Endodermal cell (in vitro differentiated cells): Measurements from ENCODE around the gene HSPA2. TPM values are rescaled to one million over a fixed set of nuclear protein-coding genes. Genes with fewer than 3 reads are reported as not detected.
"Not testable (repeated sequence)": the region's sequence is repeated elsewhere in the genome, so short reads cannot be mapped to it uniquely, and the experiment has no call there.

Experiments used
- DNase-seq: peaks from one replicate; pipeline ENCODE4 v3.0.0-alpha.2; 2017
- H3K27ac ChIP-seq: 2 replicates; pipeline ENCODE4 v1.5.1; 2013; ENCODE audit warnings: mild to moderate bottlenecking, low read depth, low read length, moderate library complexity
- H3K27me3 ChIP-seq: 2 replicates; pipeline ENCODE4 v1.6.1; 2013; ENCODE audit warnings: mild to moderate bottlenecking, low read length, moderate library complexity; ENCODE audit not compliant: insufficient read depth, control insufficient read depth, poor library complexity, severe bottlenecking
- H3K36me3 ChIP-seq: 2 replicates; pipeline ENCODE4 v1.7.0; 2013; ENCODE audit warnings: mild to moderate bottlenecking, low read length, moderate library complexity; ENCODE audit not compliant: control insufficient read depth, insufficient read depth
- H3K4me1 ChIP-seq: one replicate; pipeline ENCODE4 v1.7.0; 2013; ENCODE audit warnings: low read length; ENCODE audit not compliant: control insufficient read depth, insufficient read depth
- H3K4me3 ChIP-seq: 2 replicates; pipeline ENCODE4 v1.5.1; 2013; ENCODE audit warnings: mild to moderate bottlenecking, low read length, moderate library complexity
- H3K9ac ChIP-seq: 2 replicates; pipeline ENCODE4 v1.6.1; 2013; ENCODE audit warnings: mild to moderate bottlenecking, low read length, moderate library complexity; ENCODE audit not compliant: poor library complexity, severe bottlenecking; ENCODE audit errors: extremely low read depth
- H3K9me3 ChIP-seq: 2 replicates; pipeline ENCODE4 v1.6.1; 2013; ENCODE audit warnings: mild to moderate bottlenecking, low read length, moderate library complexity; ENCODE audit not compliant: control insufficient read depth
- H3K27ac Mint-ChIP-seq: 2 replicates; pipeline ENCODE4 v1.8.0; 2020; ENCODE audit warnings: mixed read lengths
- H3K27me3 Mint-ChIP-seq: 2 replicates; pipeline ENCODE4 v1.8.0; 2021; ENCODE audit warnings: mild to moderate bottlenecking, mixed read lengths; ENCODE audit not compliant: insufficient read depth
- H3K36me3 Mint-ChIP-seq: 2 replicates; pipeline ENCODE4 v1.8.0; 2020; ENCODE audit warnings: low read depth, mixed read lengths
- H3K4me1 Mint-ChIP-seq: 2 replicates; pipeline ENCODE4 v1.8.0; 2020; ENCODE audit warnings: mixed read lengths
- H3K4me3 Mint-ChIP-seq: 2 replicates; pipeline ENCODE4 v1.8.0; 2020; ENCODE audit warnings: mild to moderate bottlenecking, moderate library complexity, mixed read lengths
- H3K9me3 Mint-ChIP-seq: 2 replicates; pipeline ENCODE4 v1.8.0; 2020; ENCODE audit warnings: mild to moderate bottlenecking, mixed read lengths
- WGBS, 2 experiments: methylation state at CpG; one replicate each; pipeline versions ENCODE4 v1.1.5 to v1.1.7; 2013; ENCODE audit warnings: missing lambda C conversion rate in 2 of 2, mixed read lengths in 1 of 2; ENCODE audit not compliant: insufficient coverage in 1 of 2, insufficient read length in 1 of 2; 5-methylcytosine and 5-hydroxymethylcytosine counted together
- total RNA-seq, 2 donors: library from RNA; stranded (reverse); fragmentation: NEBNext Ultra II Directional in 1 of 2; extraction: Animal tissue kit (Norgen Biotek cat#: 25700) in 1 of 2; gene quantifications; 2 replicates in 1 of 2; 3 replicates in 1 of 2; pipeline ENCODE4 v1.2.1, GENCODE V29; 2021
- TF ChIP-seq, protein P1 (sequence below): fragments of 200-600 bp; sonication (generic); conservative IDR thresholded peaks from 2 replicates; pipeline ENCODE4 v1.5.0; 2021; ENCODE audit warnings: antibody characterized with exemption, mild to moderate bottlenecking

HSPA2 gene
- total RNA-seq, 2 donors from 2014 or later, result 7.9 to 12.9 TPM

DNA sequence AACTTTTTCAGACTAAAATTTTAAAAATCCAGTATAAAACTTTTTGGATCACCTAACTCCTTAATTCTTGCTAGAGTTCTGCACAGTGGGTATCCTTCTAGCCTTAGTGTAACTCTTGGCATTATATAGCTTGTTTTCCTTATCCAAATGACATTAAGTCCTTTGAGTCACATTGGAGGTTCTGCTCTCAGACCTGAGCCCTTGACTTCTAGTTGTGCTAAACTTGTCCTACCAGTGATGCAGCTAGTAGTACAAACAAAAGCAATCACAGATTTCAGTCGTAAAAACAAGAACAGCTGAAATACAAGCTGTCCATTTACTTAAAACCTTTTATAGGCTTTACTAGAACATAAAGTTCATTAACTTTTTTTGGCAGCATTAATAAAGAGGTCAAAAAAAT lies 25.5 kb upstream of the HSPA2 start:
- peaks cover 15% of the 10 kb centered on the region for H3K4me1 Mint-ChIP-seq
- no peaks in the 10 kb centered on the region for H3K27me3 ChIP-seq
- TF ChIP-seq, protein P1, sequence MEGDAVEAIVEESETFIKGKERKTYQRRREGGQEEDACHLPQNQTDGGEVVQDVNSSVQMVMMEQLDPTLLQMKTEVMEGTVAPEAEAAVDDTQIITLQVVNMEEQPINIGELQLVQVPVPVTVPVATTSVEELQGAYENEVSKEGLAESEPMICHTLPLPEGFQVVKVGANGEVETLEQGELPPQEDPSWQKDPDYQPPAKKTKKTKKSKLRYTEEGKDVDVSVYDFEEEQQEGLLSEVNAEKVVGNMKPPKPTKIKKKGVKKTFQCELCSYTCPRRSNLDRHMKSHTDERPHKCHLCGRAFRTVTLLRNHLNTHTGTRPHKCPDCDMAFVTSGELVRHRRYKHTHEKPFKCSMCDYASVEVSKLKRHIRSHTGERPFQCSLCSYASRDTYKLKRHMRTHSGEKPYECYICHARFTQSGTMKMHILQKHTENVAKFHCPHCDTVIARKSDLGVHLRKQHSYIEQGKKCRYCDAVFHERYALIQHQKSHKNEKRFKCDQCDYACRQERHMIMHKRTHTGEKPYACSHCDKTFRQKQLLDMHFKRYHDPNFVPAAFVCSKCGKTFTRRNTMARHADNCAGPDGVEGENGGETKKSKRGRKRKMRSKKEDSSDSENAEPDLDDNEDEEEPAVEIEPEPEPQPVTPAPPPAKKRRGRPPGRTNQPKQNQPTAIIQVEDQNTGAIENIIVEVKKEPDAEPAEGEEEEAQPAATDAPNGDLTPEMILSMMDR, result no peak
- H3K9me3 ChIP-seq, result no peaks in the 10 kb centered on the region
- no peak overlapping the region for H3K27ac Mint-ChIP-seq
- H3K9ac ChIP-seq, result no peak overlapping the region
- no peaks in the 10 kb centered on the region for H3K27me3 Mint-ChIP-seq
- no peak overlapping the region for H3K4me3 ChIP-seq
- no peaks in the 10 kb centered on the region for H3K4me1 ChIP-seq
- H3K4me3 Mint-ChIP-seq, result no peak overlapping the region
- DNase-seq, result no peak
- no peak overlapping the region for H3K27ac ChIP-seq
- H3K9me3 Mint-ChIP-seq, result no peaks in the 10 kb centered on the region
- H3K36me3 Mint-ChIP-seq, result no peaks in the 10 kb centered on the region
- 94% methylated on average over 1 of the region's 1 CpG; no CpG with 5 or more reads in 1 of the 2 experiments for WGBS, 2 experiments
- H3K36me3 ChIP-seq, result peaks cover 12% of the 10 kb centered on the region

DNA sequence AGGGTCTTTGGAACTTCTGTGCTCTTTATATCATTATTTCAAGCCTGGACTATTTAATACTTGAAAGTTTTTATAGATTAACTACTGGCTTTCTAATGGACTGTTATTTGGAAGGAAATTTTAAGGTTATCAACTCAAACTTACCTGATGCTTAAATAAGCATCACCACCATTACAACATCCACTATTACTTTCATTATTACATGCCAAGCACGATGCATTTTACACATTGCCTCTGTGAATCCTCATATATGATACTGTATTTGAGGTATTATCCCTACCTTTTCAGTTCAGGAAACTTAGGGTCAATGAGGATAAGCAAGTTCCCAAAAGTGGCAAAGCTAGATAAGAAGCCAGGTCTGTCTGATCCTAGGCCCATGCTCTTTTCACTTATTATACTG lies 23.6 kb upstream of the HSPA2 start:
- no peak overlapping the region for H3K9ac ChIP-seq
- H3K4me1 ChIP-seq, result no peaks in the 10 kb centered on the region
- Mint-ChIP-seq H3K4me3 (no peak overlapping the region), H3K27ac (no peak overlapping the region), H3K4me1 (no peaks in the 10 kb centered on the region), H3K9me3 (no peaks in the 10 kb centered on the region), H3K36me3 (peaks cover 4% of the 10 kb centered on the region), H3K27me3 (no peaks in the 10 kb centered on the region)
- H3K27ac ChIP-seq, result no peak overlapping the region
- DNase-seq, result no peak
- no peaks in the 10 kb centered on the region for H3K27me3 ChIP-seq
- H3K4me3 ChIP-seq, result no peak overlapping the region
- WGBS, 2 experiments, result 93% methylated on average over 1 of the region's 1 CpG; no CpG with 5 or more reads in 1 of the 2 experiments
- TF ChIP-seq, protein P1, result no peak
- H3K9me3 ChIP-seq, result no peaks in the 10 kb centered on the region
- peaks cover 19% of the 10 kb centered on the region for H3K36me3 ChIP-seq

DNA sequence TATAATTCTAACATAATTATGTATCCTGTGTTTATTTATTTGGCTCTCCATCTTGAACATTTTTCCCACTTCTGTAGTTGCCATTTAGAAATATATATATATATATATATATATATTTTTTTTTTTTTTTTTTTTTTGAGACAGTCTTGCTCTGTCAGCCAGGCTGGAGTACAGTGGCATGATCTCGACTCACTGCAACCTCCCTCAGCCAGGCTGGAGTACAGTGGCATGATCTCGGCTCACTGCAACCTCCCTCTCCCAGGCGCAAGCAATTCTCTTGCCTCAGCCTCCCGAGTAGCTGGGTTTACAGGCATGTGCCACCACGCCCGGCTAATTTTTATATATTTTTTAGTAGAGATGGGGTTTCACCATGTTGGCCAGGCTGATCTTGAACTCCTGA lies 22.9 kb upstream of the HSPA2 start:
- H3K9me3 Mint-ChIP-seq, H3K9me3 ChIP-seq, H3K27ac Mint-ChIP-seq, H3K4me1 ChIP-seq, H3K4me3 Mint-ChIP-seq, H3K4me3 ChIP-seq, H3K27me3 ChIP-seq, H3K4me1 Mint-ChIP-seq, H3K27me3 Mint-ChIP-seq, H3K36me3 Mint-ChIP-seq, H3K27ac ChIP-seq, DNase-seq, H3K9ac ChIP-seq: not testable (repeated sequence)
- peaks cover 24% of the 10 kb centered on the region for H3K36me3 ChIP-seq
- WGBS, 2 experiments, result 90 to 95% methylated on average over 4 to 6 of the region's 6 CpGs

DNA sequence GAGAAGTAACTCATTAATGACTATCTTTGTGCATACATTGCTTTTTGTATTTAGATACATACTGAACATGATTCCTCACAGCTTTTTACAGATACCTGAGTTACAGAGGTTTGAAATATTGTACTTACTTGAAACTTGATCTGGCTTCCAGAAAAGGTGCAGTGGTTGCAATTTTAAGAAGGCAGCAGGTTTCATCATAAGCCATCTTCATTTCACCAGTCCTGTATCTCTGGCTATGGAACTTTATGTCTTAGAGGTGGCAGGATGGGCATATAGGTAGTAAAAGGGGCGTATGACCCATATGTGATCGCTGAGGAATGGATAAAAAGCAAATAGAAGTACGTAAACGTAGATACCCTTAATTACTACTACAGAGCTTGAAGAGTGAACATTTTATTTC lies 22.3 kb upstream of the HSPA2 start:
- H3K4me3 ChIP-seq, result no peak overlapping the region
- H3K9me3 ChIP-seq, result no peaks in the 10 kb centered on the region
- no peaks in the 10 kb centered on the region for H3K27me3 Mint-ChIP-seq
- no peaks in the 10 kb centered on the region for H3K9me3 Mint-ChIP-seq
- no peak overlapping the region for H3K9ac ChIP-seq
- TF ChIP-seq, protein P1, result no peak
- H3K4me1 Mint-ChIP-seq, result no peaks in the 10 kb centered on the region
- H3K36me3 Mint-ChIP-seq, result peaks cover 4% of the 10 kb centered on the region
- no peak overlapping the region for H3K4me3 Mint-ChIP-seq
- peaks cover 24% of the 10 kb centered on the region for H3K36me3 ChIP-seq
- no peak overlapping the region for H3K27ac Mint-ChIP-seq
- no peak for DNase-seq
- H3K27ac ChIP-seq, result no peak overlapping the region
- H3K27me3 ChIP-seq, result no peaks in the 10 kb centered on the region
- WGBS, 2 experiments, result 96% methylated on average over 2 of the region's 4 CpGs; no CpG with 5 or more reads in 1 of the 2 experiments
- H3K4me1 ChIP-seq, result no peaks in the 10 kb centered on the region
